GM23338 (cell line): ENCODE results near the gene ELOB. TPM values are rescaled to one million over a fixed set of nuclear protein-coding genes. Genes with fewer than 3 reads are reported as not detected.
A peak's percentile ranks its signal among the peaks of the same experiment; 100 is the strongest.

Experiments
- ATAC-seq: fragments of 200-7000 bp; cut with Tn5 transposase; 3 replicates; pipeline ENCODE4 v1.9.1; 2020
- DNase-seq: peaks from one replicate; pipeline ENCODE4 v3.0.0-alpha.2; 2015; ENCODE audit warnings: low spot score
- H2AFZ ChIP-seq: fragments of 200-600 bp; sonication (generic); 2 replicates; pipeline ENCODE4 v1.8.0; 2016; ENCODE audit warnings: antibody characterized with exemption, mild to moderate bottlenecking, moderate library complexity
- H3F3A ChIP-seq: fragments of 200-600 bp; sonication (generic); replicated peaks from 2 replicates; pipeline ENCODE4 v1.8.0; 2017; ENCODE audit warnings: antibody characterized with exemption, mixed run types, low read depth
- H3K27ac ChIP-seq: fragments of 200-600 bp; sonication (generic); 2 replicates; pipeline ENCODE4 v1.6.1; 2016; ENCODE audit warnings: low read depth
- H3K27me3 ChIP-seq: fragments of 200-600 bp; sonication (generic); 2 replicates; pipeline ENCODE4 v1.8.0; 2016; ENCODE audit warnings: mild to moderate bottlenecking, mixed run types, moderate library complexity; ENCODE audit not compliant: insufficient read depth
- H3K36me3 ChIP-seq: fragments of 200-600 bp; sonication (generic); 2 replicates; pipeline ENCODE4 v1.8.0; 2016; ENCODE audit warnings: mild to moderate bottlenecking; ENCODE audit not compliant: insufficient read depth
- H3K4me1 ChIP-seq: fragments of 200-600 bp; sonication (generic); 2 replicates; pipeline ENCODE4 v1.8.0; 2016; ENCODE audit warnings: mild to moderate bottlenecking, moderate library complexity; ENCODE audit not compliant: insufficient read depth
- H3K4me2 ChIP-seq: fragments of 200-600 bp; sonication (generic); 2 replicates; pipeline ENCODE4 v1.7.1; 2017; ENCODE audit warnings: mixed run types
- H3K4me3 ChIP-seq: fragments of 200-600 bp; sonication (generic); 2 replicates; pipeline ENCODE4 v1.6.1; 2016; ENCODE audit warnings: mixed run types
- H3K79me2 ChIP-seq: fragments of 200-600 bp; sonication (generic); replicated peaks from 2 replicates; pipeline ENCODE4 v1.8.0; 2017; ENCODE audit warnings: mild to moderate bottlenecking; ENCODE audit not compliant: insufficient read depth
- H3K9me2 ChIP-seq: fragments of 200-600 bp; sonication (generic); 2 replicates; pipeline ENCODE4 v1.8.0; 2017; ENCODE audit not compliant: insufficient read depth
- H4K20me1 ChIP-seq: fragments of 200-600 bp; sonication (generic); replicated peaks from 2 replicates; pipeline ENCODE4 v1.8.0; 2017; ENCODE audit warnings: mild to moderate bottlenecking; ENCODE audit not compliant: insufficient read depth
- H3K27ac Mint-ChIP-seq: 2 replicates; pipeline ENCODE4 v1.8.0; 2020; ENCODE audit warnings: inconsistent platforms, mild to moderate bottlenecking, moderate library complexity, mixed read lengths
- H3K27me3 Mint-ChIP-seq: 3 replicates; pipeline ENCODE4 v1.8.0; 2022; ENCODE audit warnings: low read depth, mild to moderate bottlenecking, moderate library complexity, mixed read lengths, inconsistent platforms; ENCODE audit not compliant: insufficient read depth, poor library complexity
- H3K36me3 Mint-ChIP-seq: 3 replicates; pipeline ENCODE4 v1.8.0; 2021; ENCODE audit warnings: low read depth, mild to moderate bottlenecking, inconsistent platforms, moderate library complexity, mixed read lengths
- H3K4me1 Mint-ChIP-seq: 3 replicates; pipeline ENCODE4 v1.8.0; 2020; ENCODE audit warnings: mild to moderate bottlenecking, inconsistent platforms, mixed read lengths
- H3K4me3 Mint-ChIP-seq: 3 replicates; pipeline ENCODE4 v1.8.0; 2021; ENCODE audit warnings: moderate library complexity, mild to moderate bottlenecking, inconsistent platforms, mixed read lengths
- H3K9me3 Mint-ChIP-seq: 3 replicates; pipeline ENCODE4 v1.8.0; 2020; ENCODE audit warnings: moderate library complexity, mild to moderate bottlenecking, inconsistent platforms, mixed read lengths
- CREB1 ChIP-seq: fragments of 250-450 bp; sonication (Bioruptor Pico); IDR thresholded peaks from 2 replicates; pipeline ENCODE4 v1.5.0; 2020; ENCODE audit warnings: low read depth, mild to moderate bottlenecking, moderate library complexity
- EZH2 ChIP-seq: fragments of 200-600 bp; sonication (generic); IDR thresholded peaks from one replicate; pipeline ENCODE4 v1.8.0; 2017; ENCODE audit warnings: antibody characterized with exemption, mild to moderate bottlenecking, low read depth; ENCODE audit not compliant: unreplicated experiment
- EZH2phosphoT487 ChIP-seq: fragments of 200-600 bp; sonication (generic); IDR thresholded peaks from one replicate; pipeline ENCODE4 v1.8.1; 2018; ENCODE audit warnings: antibody characterized with exemption; ENCODE audit not compliant: unreplicated experiment
- STAT1 ChIP-seq: IDR thresholded peaks from one replicate; pipeline ENCODE4 v1.6.1; 2016; ENCODE audit warnings: antibody characterized with exemption; ENCODE audit not compliant: unreplicated experiment
- polyA plus RNA-seq: library from polyadenylated mRNA; unstranded; fragments of >200 nt; fragmentation: Nextera tagmentation; extraction: Ambion mirVana; gene quantifications from 2 replicates; pipeline ENCODE4 v1.2.1, GENCODE V29; 2016
- total RNA-seq: library from RNA; depleted of rRNA; stranded (reverse); fragments of >200 nt; shearing (Covaris generic); gene quantifications from 2 replicates; pipeline ENCODE4 v1.2.3, GENCODE V29; 2014
- TF ChIP-seq, protein P1 (sequence below), 2 experiments: fragments of 200-600 bp in 1 of 2; sonication (generic) in 1 of 2; conservative IDR thresholded peaks; 2 replicates each; pipeline versions ENCODE4 v1.5.1 to v1.6.1; 2016 to 2017; ENCODE audit warnings: antibody characterized with exemption in 2 of 2, low read depth in 2 of 2, mild to moderate bottlenecking in 2 of 2, moderate library complexity in 1 of 2
- TF ChIP-seq, protein P2 (sequence below): IDR thresholded peaks from one replicate; pipeline ENCODE4 v1.6.1; 2018; ENCODE audit warnings: antibody characterized with exemption; ENCODE audit not compliant: unreplicated experiment

The ELOB gene
- total and polyA plus RNA-seq, 2 experiments from 2014 or later = 278 to 756 TPM

DNA sequence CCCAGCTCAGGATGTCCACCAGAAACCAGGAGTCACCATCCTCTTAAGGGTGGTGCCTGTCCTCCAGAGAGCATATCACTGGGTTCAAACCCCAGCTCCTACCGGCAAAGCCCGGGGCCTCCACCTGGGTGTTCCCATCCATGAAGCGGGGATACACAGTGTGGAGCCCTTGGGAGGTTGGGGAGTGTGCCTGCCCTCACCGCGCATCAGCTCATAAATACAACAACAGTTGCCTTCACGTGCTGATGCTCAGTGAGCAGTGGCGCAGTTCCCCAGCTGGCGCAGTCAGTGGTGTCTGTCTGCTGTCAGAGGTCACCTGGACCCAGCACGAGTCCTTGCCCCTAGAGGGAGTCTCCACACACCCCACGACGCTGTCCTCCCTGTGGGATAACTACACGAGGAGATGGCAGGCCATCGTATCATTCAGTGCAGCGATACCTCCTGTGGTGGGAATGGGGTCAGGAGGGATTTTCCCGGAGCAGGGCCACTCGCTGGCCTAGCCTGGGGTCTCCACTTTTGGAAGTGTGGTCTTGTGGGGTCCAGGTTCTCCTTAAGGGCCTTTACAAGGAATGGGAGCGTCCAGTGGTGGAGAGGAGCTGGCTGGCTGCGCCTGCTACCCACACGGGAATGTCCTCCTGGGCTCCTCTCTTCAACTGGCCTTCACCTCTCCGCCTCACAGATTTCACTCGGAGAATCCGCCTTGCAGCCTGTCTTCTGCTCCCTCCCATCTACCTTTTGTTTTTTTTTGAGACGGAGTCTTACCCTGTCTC lies 2.3 kb upstream of the ELOB start:
- Mint-ChIP-seq H3K27ac (no peak overlapping the region), H3K4me3 (peak overlapping the region; percentile 92), H3K9me3 (no peaks in the 10 kb centered on the region; the same call in 1 of the 3 replicates), H3K36me3 (peaks cover 16% of the 10 kb centered on the region), H3K4me1 (peaks cover 22% of the 10 kb centered on the region), H3K27me3 (peaks cover 26% of the 10 kb centered on the region)
- Histone ChIP-seq H4K20me1 (peaks cover 4% of the 10 kb centered on the region; the same call in 1 of the 2 replicates), H3K27me3 (peaks cover 6% of the 10 kb centered on the region), H3K4me2 (no peak overlapping the region), H3K79me2 (peaks cover 25% of the 10 kb centered on the region), H3K27ac (no peak overlapping the region), H3F3A (peaks cover 15% of the 10 kb centered on the region; the same call in 1 of the 2 replicates), H2AFZ (no peak overlapping the region), H3K9me2 (no peaks in the 10 kb centered on the region), H3K4me1 (peaks cover 14% of the 10 kb centered on the region), H3K4me3 (no peak overlapping the region), H3K36me3 (0 out of 2 replicates have a peak, but pooled peaks cover 3% of the 10 kb centered on the region)
- DNase-seq (no peak), ATAC-seq (no peak)
- TF ChIP-seq, protein P1, sequence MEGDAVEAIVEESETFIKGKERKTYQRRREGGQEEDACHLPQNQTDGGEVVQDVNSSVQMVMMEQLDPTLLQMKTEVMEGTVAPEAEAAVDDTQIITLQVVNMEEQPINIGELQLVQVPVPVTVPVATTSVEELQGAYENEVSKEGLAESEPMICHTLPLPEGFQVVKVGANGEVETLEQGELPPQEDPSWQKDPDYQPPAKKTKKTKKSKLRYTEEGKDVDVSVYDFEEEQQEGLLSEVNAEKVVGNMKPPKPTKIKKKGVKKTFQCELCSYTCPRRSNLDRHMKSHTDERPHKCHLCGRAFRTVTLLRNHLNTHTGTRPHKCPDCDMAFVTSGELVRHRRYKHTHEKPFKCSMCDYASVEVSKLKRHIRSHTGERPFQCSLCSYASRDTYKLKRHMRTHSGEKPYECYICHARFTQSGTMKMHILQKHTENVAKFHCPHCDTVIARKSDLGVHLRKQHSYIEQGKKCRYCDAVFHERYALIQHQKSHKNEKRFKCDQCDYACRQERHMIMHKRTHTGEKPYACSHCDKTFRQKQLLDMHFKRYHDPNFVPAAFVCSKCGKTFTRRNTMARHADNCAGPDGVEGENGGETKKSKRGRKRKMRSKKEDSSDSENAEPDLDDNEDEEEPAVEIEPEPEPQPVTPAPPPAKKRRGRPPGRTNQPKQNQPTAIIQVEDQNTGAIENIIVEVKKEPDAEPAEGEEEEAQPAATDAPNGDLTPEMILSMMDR (conservative IDR thresholded peaks at IDR 0.05; ENCODE audit: low read depth in 2 of 2) = peak in 1 of 2 experiments; percentile 13; a peak in 1 of 4 replicates
- TF ChIP-seq EZH2phosphoT487 = no peak

DNA sequence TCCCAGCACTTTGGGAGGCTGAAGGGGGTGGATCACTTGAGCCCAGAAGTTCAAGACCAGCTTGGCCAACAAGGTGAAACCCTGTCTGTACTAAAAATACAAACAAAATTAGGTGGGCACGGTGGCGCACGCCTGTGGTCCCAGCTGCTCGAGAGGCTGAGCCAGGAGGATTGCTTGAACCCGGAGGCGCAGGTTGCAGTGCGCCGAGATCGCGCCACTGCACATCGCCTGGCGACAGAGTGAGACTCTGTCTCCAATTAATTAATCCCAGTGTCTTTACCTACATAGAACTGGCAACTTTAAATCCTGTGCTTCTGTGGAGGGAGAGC lies 1.5 kb upstream of the ELOB start:
- Histone ChIP-seq H2AFZ (no peak overlapping the region), H3K79me2 (peaks cover 26% of the 10 kb centered on the region), H3K27ac (no peak overlapping the region), H3F3A (peaks cover 19% of the 10 kb centered on the region; the same call in 1 of the 2 replicates), H3K9me2 (no peaks in the 10 kb centered on the region), H3K4me1 (peaks cover 14% of the 10 kb centered on the region), H3K4me2 (peak overlapping the region; percentile 97), H4K20me1 (peaks cover 7% of the 10 kb centered on the region), H3K27me3 (no peaks in the 10 kb centered on the region), H3K4me3 (peak overlapping the region; percentile 98), H3K36me3 (0 out of 2 replicates have a peak, but pooled peaks cover 3% of the 10 kb centered on the region)
- peak overlapping the region; percentile 92 for H3K4me3 Mint-ChIP-seq
- H3K27ac Mint-ChIP-seq = peak overlapping the region; percentile 98
- H3K27me3 Mint-ChIP-seq = peaks cover 20% of the 10 kb centered on the region
- TF ChIP-seq, protein P2, sequence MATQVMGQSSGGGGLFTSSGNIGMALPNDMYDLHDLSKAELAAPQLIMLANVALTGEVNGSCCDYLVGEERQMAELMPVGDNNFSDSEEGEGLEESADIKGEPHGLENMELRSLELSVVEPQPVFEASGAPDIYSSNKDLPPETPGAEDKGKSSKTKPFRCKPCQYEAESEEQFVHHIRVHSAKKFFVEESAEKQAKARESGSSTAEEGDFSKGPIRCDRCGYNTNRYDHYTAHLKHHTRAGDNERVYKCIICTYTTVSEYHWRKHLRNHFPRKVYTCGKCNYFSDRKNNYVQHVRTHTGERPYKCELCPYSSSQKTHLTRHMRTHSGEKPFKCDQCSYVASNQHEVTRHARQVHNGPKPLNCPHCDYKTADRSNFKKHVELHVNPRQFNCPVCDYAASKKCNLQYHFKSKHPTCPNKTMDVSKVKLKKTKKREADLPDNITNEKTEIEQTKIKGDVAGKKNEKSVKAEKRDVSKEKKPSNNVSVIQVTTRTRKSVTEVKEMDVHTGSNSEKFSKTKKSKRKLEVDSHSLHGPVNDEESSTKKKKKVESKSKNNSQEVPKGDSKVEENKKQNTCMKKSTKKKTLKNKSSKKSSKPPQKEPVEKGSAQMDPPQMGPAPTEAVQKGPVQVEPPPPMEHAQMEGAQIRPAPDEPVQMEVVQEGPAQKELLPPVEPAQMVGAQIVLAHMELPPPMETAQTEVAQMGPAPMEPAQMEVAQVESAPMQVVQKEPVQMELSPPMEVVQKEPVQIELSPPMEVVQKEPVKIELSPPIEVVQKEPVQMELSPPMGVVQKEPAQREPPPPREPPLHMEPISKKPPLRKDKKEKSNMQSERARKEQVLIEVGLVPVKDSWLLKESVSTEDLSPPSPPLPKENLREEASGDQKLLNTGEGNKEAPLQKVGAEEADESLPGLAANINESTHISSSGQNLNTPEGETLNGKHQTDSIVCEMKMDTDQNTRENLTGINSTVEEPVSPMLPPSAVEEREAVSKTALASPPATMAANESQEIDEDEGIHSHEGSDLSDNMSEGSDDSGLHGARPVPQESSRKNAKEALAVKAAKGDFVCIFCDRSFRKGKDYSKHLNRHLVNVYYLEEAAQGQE = no peak
- TF ChIP-seq EZH2phosphoT487 (no peak), CREB1 (no peak), STAT1 (no peak), EZH2 (no peak)
- TF ChIP-seq, protein P1 (conservative IDR thresholded peaks at IDR 0.05; ENCODE audit: low read depth in 2 of 2) = no peak
- no peak for ATAC-seq
- no peaks in the 10 kb centered on the region; the same call in 1 of the 3 replicates for H3K9me3 Mint-ChIP-seq
- DNase-seq = no peak
- H3K36me3 Mint-ChIP-seq = peaks cover 24% of the 10 kb centered on the region
- H3K4me1 Mint-ChIP-seq = peaks cover 22% of the 10 kb centered on the region
